Coronary artery (tissue), 2 donors: Measurements from ENCODE around the gene HHAT.

ENCODE experiments used
- DNase-seq: peaks from one replicate; pipeline ENCODE4 v3.0.0-alpha.2; 2017; ENCODE audit warnings: low spot score
- H3K27ac ChIP-seq, 2 donors: fragments of 200-600 bp; sonication (generic); one replicate each; pipeline ENCODE4 v1.5.1; 2016 to 2019
- H3K4me3 ChIP-seq: fragments of 200-600 bp; sonication (generic); 2 replicates; pipeline ENCODE4 v1.5.1; 2016; ENCODE audit warnings: mild to moderate bottlenecking, moderate library complexity
- CTCF ChIP-seq: fragments of 200-600 bp; sonication (generic); IDR thresholded peaks from one replicate; pipeline ENCODE4 v1.5.1; 2019; ENCODE audit warnings: antibody characterized with exemption

HHAT gene

DNA sequence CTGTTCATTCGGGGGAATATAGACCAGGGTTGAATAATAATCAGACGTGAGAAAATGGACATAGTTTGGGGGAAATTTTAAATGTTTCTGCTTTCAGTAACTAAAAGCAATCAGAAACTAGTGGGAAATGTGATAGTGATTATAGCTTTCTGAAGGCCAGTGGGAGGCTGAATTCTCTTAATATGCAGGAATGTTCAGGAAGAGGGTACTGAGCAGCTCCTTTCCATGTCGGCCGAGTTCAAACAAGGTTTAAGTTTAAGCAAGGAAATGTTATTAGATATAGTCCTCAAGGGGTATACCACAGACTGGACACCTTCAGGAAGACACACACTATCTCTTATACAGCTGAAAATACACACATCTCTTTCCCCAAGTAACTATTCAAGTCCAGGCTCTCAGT lies 105.5 kb downstream of the HHAT start:
- no peak for TF ChIP-seq CTCF
- Histone ChIP-seq H3K4me3 (no peak overlapping the region), H3K27ac (no peak overlapping the region)
- no peak for DNase-seq

DNA sequence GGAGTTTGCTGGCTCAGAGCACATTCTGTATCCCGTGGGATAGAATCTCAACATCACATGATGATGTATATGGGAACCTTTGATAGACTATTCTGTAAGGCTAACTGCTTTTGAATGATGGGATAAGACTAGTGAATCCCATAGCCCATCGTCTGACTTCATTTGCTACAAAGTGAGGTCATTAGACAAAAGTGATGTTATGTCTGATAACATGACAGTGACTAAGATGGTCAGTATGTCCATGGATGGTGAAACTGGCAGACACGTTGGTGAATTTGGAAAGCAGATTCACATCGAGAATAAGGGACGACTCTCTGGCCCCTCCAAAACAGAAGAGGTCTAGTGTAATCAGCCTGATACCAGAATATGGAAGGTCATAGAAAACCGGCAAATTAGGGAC lies 108.4 kb downstream of the HHAT start:
- no peak for TF ChIP-seq CTCF
- no peak overlapping the region for H3K4me3 ChIP-seq
- H3K27ac ChIP-seq: no peak overlapping the region
- no peak for DNase-seq

GRCh38 chr1:210437781-210438180 lies 109.1 kb downstream of the HHAT start:
- no peak for TF ChIP-seq CTCF
- Histone ChIP-seq H3K27ac (no peak overlapping the region), H3K4me3 (no peak overlapping the region)
- DNase-seq: no peak

- Histone ChIP-seq H3K27ac (no peak overlapping the region), H3K4me3 (no peak overlapping the region)
- DNase-seq: no peak
- no peak for TF ChIP-seq CTCF
Observed at GRCh38 chr1:210438928-210439841, 110.5 kb downstream of the HHAT start.

GRCh38 chr1:210440081-210440480 lies 111.4 kb downstream of the HHAT start:
- no peak overlapping the region for H3K27ac ChIP-seq
- TF ChIP-seq CTCF: no peak
- no peak for DNase-seq

GRCh38 chr1:210441028-210441427 lies 112.3 kb downstream of the HHAT start:
- DNase-seq: no peak
- H3K27ac ChIP-seq: no peak overlapping the region
- TF ChIP-seq CTCF: no peak
- no peak overlapping the region for H3K4me3 ChIP-seq

More at GRCh38 chr1:210440081-210440480, 111.4 kb downstream of the HHAT start:
- H3K4me3 ChIP-seq: no peak overlapping the region

- Histone ChIP-seq H3K4me3 (no peak overlapping the region), H3K27ac (no peak overlapping the region)
- TF ChIP-seq CTCF: no peak
- DNase-seq: no peak
Observed at GRCh38 chr1:210445485-210445884, 116.8 kb downstream of the HHAT start.
